Loucy (cell line): ENCODE results near the gene ACAA2.

ENCODE experiments used
- H2AFZ ChIP-seq: fragments of 200-600 bp; sonication (generic); 2 replicates; pipeline ENCODE4 v1.6.0; 2016; ENCODE audit warnings: antibody characterized with exemption, mild to moderate bottlenecking, low read length, moderate library complexity
- H3F3A ChIP-seq: fragments of 200-600 bp; 2 replicates; pipeline ENCODE4 v1.6.0; 2016; ENCODE audit warnings: antibody characterized with exemption, low read depth, mild to moderate bottlenecking
- H3K27me3 ChIP-seq: fragments of 200-600 bp; sonication (generic); 2 replicates; pipeline ENCODE4 v1.6.1; 2014; ENCODE audit warnings: low read length, mild to moderate bottlenecking; ENCODE audit not compliant: insufficient read depth, poor library complexity, severe bottlenecking
- H3K36me3 ChIP-seq: fragments of 200-600 bp; sonication (generic); 2 replicates; pipeline ENCODE4 v1.6.1; 2016; ENCODE audit warnings: low read length; ENCODE audit not compliant: insufficient read depth
- H3K4me1 ChIP-seq: fragments of 200-600 bp; sonication (generic); 2 replicates; pipeline ENCODE4 v1.5.1; 2014; ENCODE audit warnings: low read length, mild to moderate bottlenecking; ENCODE audit not compliant: insufficient read depth, poor library complexity, severe bottlenecking
- H3K4me2 ChIP-seq: fragments of 200-600 bp; sonication (generic); 2 replicates; pipeline ENCODE4 v1.6.0; 2014; ENCODE audit warnings: antibody characterized with exemption, low read length, low read depth, mild to moderate bottlenecking; ENCODE audit not compliant: poor library complexity, severe bottlenecking
- H3K4me3 ChIP-seq: fragments of 200-600 bp; sonication (generic); 2 replicates; pipeline ENCODE4 v1.5.1; 2014; ENCODE audit warnings: low read length, mild to moderate bottlenecking, mixed read lengths; ENCODE audit not compliant: poor library complexity, severe bottlenecking
- H3K79me2 ChIP-seq: fragments of 200-600 bp; sonication (generic); 2 replicates; pipeline ENCODE4 v1.6.1; 2014; ENCODE audit warnings: low read length; ENCODE audit not compliant: insufficient read depth
- H3K9ac ChIP-seq: fragments of 200-600 bp; sonication (generic); 2 replicates; pipeline ENCODE4 v1.6.0; 2014; ENCODE audit warnings: mild to moderate bottlenecking, low read depth, low read length, moderate library complexity; ENCODE audit not compliant: poor library complexity, severe bottlenecking
- H3K9me2 ChIP-seq: fragments of 200-600 bp; sonication (generic); replicated peaks from 2 replicates; pipeline ENCODE4 v1.6.1; 2016; ENCODE audit warnings: low read depth, low read length, mixed read lengths
- H3K9me3 ChIP-seq: fragments of 200-600 bp; sonication (generic); 2 replicates; pipeline ENCODE4 v1.6.1; 2014; ENCODE audit warnings: mild to moderate bottlenecking, antibody characterized with exemption, low read length, low read depth; ENCODE audit not compliant: insufficient read depth
- H4K20me1 ChIP-seq: fragments of 200-600 bp; sonication (generic); 2 replicates; pipeline ENCODE4 v1.6.0; 2014; ENCODE audit warnings: antibody characterized with exemption, low read length, mild to moderate bottlenecking; ENCODE audit not compliant: insufficient read depth, poor library complexity, severe bottlenecking
- EZH2phosphoT487 ChIP-seq: fragments of 200-600 bp; IDR thresholded peaks from 2 replicates; pipeline ENCODE4 v1.6.1; 2018; ENCODE audit warnings: antibody characterized with exemption, mild to moderate bottlenecking, moderate library complexity, borderline replicate concordance
- TF ChIP-seq, protein P1 (sequence below): fragments of 200-600 bp; sonication (generic); conservative IDR thresholded peaks from 2 replicates; pipeline ENCODE4 v1.5.1; 2014; ENCODE audit warnings: mild to moderate bottlenecking, antibody characterized with exemption, low read length

Gene ACAA2

DNA sequence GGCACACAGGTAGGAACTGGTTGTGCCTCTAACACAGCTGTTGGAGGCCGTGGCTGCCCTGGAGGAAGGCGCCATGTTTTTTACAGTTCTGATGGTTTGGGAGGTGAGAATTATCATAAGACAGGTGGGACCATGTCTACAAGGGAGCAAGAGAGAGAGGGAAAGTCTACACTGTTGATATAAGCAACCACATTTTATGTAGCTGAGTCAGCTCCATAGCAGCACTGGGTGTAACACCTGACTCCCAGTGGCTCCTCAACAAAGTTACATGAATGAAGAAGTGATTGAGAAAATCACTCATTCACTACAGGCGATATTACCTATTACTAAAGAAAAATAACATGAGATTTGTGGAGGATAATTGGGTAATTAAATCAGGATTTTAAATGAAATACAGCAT, 41.3 kb upstream of the ACAA2 start:
- no peaks in the 10 kb centered on the region for H3K4me1 ChIP-seq
- no peaks in the 10 kb centered on the region for H3K9me2 ChIP-seq
- no peaks in the 10 kb centered on the region for H3F3A ChIP-seq
- H3K9me3 ChIP-seq = no peaks in the 10 kb centered on the region
- H3K4me3 ChIP-seq = no peak overlapping the region
- no peaks in the 10 kb centered on the region for H3K36me3 ChIP-seq
- no peaks in the 10 kb centered on the region for H3K27me3 ChIP-seq
- no peak for TF ChIP-seq EZH2phosphoT487
- TF ChIP-seq, protein P1, sequence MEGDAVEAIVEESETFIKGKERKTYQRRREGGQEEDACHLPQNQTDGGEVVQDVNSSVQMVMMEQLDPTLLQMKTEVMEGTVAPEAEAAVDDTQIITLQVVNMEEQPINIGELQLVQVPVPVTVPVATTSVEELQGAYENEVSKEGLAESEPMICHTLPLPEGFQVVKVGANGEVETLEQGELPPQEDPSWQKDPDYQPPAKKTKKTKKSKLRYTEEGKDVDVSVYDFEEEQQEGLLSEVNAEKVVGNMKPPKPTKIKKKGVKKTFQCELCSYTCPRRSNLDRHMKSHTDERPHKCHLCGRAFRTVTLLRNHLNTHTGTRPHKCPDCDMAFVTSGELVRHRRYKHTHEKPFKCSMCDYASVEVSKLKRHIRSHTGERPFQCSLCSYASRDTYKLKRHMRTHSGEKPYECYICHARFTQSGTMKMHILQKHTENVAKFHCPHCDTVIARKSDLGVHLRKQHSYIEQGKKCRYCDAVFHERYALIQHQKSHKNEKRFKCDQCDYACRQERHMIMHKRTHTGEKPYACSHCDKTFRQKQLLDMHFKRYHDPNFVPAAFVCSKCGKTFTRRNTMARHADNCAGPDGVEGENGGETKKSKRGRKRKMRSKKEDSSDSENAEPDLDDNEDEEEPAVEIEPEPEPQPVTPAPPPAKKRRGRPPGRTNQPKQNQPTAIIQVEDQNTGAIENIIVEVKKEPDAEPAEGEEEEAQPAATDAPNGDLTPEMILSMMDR = no peak
- H3K4me2 ChIP-seq = no peak overlapping the region
- H4K20me1 ChIP-seq = no peaks in the 10 kb centered on the region
- H3K79me2 ChIP-seq = no peaks in the 10 kb centered on the region
- H2AFZ ChIP-seq = no peak overlapping the region
- no peak overlapping the region for H3K9ac ChIP-seq

DNA sequence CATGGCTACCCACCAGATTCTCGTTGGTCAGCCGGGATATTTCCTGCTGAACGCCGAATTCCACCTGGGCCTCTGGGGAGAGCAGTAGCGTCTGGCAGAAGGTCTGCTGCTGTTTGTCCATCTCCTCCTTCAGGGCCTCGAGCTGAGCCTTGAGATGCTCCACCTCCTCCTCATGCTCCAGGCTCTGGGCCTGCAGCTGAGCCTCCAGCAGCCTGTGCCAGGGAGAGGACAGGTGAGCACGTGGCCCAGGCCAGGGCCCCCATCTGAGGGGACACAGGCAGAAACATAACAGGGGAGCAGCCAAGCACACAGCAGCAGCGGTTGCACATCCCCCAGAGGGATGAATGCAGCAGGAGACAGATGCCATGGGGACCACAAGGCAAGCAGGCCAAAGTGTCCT, 40.1 kb upstream of the ACAA2 start:
- Histone ChIP-seq H3K9me3 (no peaks in the 10 kb centered on the region), H3K27me3 (no peaks in the 10 kb centered on the region), H3K4me3 (no peak overlapping the region), H3K79me2 (no peaks in the 10 kb centered on the region), H3K4me2 (no peak overlapping the region), H3K9ac (no peak overlapping the region), H3K9me2 (no peaks in the 10 kb centered on the region), H4K20me1 (no peaks in the 10 kb centered on the region), H3K36me3 (no peaks in the 10 kb centered on the region), H3F3A (no peaks in the 10 kb centered on the region), H2AFZ (no peak overlapping the region), H3K4me1 (no peaks in the 10 kb centered on the region)
- no peak for TF ChIP-seq EZH2phosphoT487
- TF ChIP-seq, protein P1 = no peak

- Histone ChIP-seq H3K4me1 (no peaks in the 10 kb centered on the region), H3K4me3 (no peak overlapping the region), H3K9ac (no peak overlapping the region), H3K9me3 (no peaks in the 10 kb centered on the region), H3K79me2 (no peaks in the 10 kb centered on the region), H3K27me3 (no peaks in the 10 kb centered on the region), H2AFZ (no peak overlapping the region), H3K4me2 (no peak overlapping the region), H3K36me3 (no peaks in the 10 kb centered on the region), H4K20me1 (no peaks in the 10 kb centered on the region), H3K9me2 (no peaks in the 10 kb centered on the region), H3F3A (no peaks in the 10 kb centered on the region)
- no peak for TF ChIP-seq EZH2phosphoT487
- TF ChIP-seq, protein P1 = no peak
Measured at GRCh38 chr18:49853011-49853410, 39.7 kb upstream of the ACAA2 start.
